Lower leg skin (tissue), 3 donors: ENCODE measurements around the gene BAHCC1.

ENCODE experiments used
- CTCF ChIP-seq, 3 donors: fragments of 450-650 bp; IDR thresholded peaks; one replicate each; pipeline ENCODE4 v1.5.1; 2016; ENCODE audit warnings: antibody characterized with exemption in 3 of 3, mild to moderate bottlenecking in 3 of 3, moderate library complexity in 2 of 3
- POLR2A ChIP-seq, 2 donors: fragments of 450-650 bp; IDR thresholded peaks; one replicate each; pipeline ENCODE4 v1.6.1; 2016 to 2017; ENCODE audit warnings: antibody characterized with exemption in 2 of 2, mild to moderate bottlenecking in 1 of 2, moderate library complexity in 1 of 2

GRCh38 chr17:81438007-81438659, 42.9 kb downstream of the BAHCC1 start:
- TF ChIP-seq POLR2A (IDR thresholded peaks at IDR 0.05) (no peak), CTCF (IDR thresholded peaks at IDR 0.05) (no peak)
